Cardiac muscle cell (in vitro differentiated cells and primary cell): ENCODE measurements around the gene TAF7. TPM values are rescaled to one million over a fixed set of nuclear protein-coding genes. Genes with fewer than 3 reads are reported as not detected.
"Not testable (repeated sequence)": the region's sequence is repeated elsewhere in the genome, so short reads cannot be mapped to it uniquely, and the experiment has no call there.

Experiments used
- DNase-seq, 2 donors: peaks; one replicate each; pipeline versions ENCODE4 v3.0.0 to v3.0.0-alpha.2; 2010 to 2017; ENCODE audit warnings: low read depth in 1 of 2, low spot score in 1 of 2
- H3K27ac ChIP-seq: fragments of 200-600 bp; sonication (generic); 2 replicates; pipeline ENCODE4 v1.5.1; 2016
- H3K27me3 ChIP-seq: fragments of 200-600 bp; sonication (generic); 2 replicates; pipeline ENCODE4 v1.6.0; 2016; ENCODE audit warnings: control low read depth
- H3K36me3 ChIP-seq: fragments of 200-600 bp; sonication (generic); 2 replicates; pipeline ENCODE4 v1.5.1; 2016; ENCODE audit warnings: control low read depth
- H3K4me1 ChIP-seq: fragments of 200-600 bp; sonication (generic); 2 replicates; pipeline ENCODE4 v1.8.1; 2017; ENCODE audit warnings: low read depth, mild to moderate bottlenecking, mixed run types
- H3K4me3 ChIP-seq: fragments of 200-600 bp; sonication (generic); 2 replicates; pipeline ENCODE4 v1.5.1; 2016; ENCODE audit warnings: mild to moderate bottlenecking
- H3K9me3 ChIP-seq: fragments of 200-600 bp; sonication (generic); 2 replicates; pipeline ENCODE4 v1.5.1; 2017; ENCODE audit warnings: low read depth, mild to moderate bottlenecking, control low read depth
- polyA plus RNA-seq: library from polyadenylated mRNA; unstranded; fragments of >200 nt; fragmentation: Nextera tagmentation; extraction: Ambion mirVana; gene quantifications from 2 replicates; pipeline ENCODE4 v1.2.1, GENCODE V29; 2016
- total RNA-seq: library from RNA; depleted of rRNA; stranded (reverse); fragments of >200 nt; gene quantifications from 2 replicates; pipeline ENCODE4 v1.2.3, GENCODE V29; 2016
- TF ChIP-seq, protein P1 (sequence below): IDR thresholded peaks from 2 replicates; pipeline ENCODE4 v1.5.1; 2012; ENCODE audit warnings: low read depth, mild to moderate bottlenecking, low read length

Gene TAF7
- total and polyA plus RNA-seq, 2 experiments from 2014 or later, result 124 to 165 TPM

DNA sequence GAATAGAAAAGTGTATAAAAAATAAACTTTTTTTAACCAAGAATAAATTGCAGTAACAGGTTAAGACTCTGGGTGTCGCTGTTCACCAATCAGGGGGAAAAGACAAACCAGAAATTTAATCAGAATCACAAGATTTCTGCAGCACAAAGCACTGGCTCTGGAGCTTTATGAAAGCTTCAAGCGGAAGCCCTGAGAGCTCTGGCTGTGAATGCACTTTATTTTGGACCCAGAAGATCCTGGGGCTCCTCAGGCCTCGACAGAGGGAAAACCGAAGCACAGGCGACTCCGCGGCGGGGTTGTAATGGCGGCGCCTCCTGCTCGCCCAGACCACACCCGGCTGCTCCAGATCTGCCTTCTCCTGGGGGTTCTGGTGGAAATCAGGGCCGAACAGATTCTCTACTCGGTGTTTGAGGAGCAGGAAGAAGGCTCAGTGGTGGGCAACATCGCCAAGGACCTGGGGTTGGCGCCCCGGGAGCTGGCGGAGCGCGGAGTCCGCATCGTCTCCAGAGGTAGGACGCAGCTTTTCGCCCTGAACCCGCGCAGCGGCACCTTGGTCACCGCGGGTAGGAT is 34.4 kb upstream of the TAF7 start, which contains the start of gene PCDHGA4:
PCDHGA4 (plus strand) TSS at position 122 of the 570 bp plus-strand sequence; CDS start at position 209, 87 bp downstream.
- Histone ChIP-seq H3K36me3 (no peaks in the 10 kb centered on the region), H3K4me1 (no peaks in the 10 kb centered on the region), H3K27me3 (no peaks in the 10 kb centered on the region), H3K9me3 (no peaks in the 10 kb centered on the region), H3K27ac (no peak within 1 kb of the TSS), H3K4me3 (no peak within 1 kb of the TSS)
- DNase-seq, result peak in 1 of 2 donors; percentile 30
- TF ChIP-seq, protein P1, sequence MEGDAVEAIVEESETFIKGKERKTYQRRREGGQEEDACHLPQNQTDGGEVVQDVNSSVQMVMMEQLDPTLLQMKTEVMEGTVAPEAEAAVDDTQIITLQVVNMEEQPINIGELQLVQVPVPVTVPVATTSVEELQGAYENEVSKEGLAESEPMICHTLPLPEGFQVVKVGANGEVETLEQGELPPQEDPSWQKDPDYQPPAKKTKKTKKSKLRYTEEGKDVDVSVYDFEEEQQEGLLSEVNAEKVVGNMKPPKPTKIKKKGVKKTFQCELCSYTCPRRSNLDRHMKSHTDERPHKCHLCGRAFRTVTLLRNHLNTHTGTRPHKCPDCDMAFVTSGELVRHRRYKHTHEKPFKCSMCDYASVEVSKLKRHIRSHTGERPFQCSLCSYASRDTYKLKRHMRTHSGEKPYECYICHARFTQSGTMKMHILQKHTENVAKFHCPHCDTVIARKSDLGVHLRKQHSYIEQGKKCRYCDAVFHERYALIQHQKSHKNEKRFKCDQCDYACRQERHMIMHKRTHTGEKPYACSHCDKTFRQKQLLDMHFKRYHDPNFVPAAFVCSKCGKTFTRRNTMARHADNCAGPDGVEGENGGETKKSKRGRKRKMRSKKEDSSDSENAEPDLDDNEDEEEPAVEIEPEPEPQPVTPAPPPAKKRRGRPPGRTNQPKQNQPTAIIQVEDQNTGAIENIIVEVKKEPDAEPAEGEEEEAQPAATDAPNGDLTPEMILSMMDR, result peak; percentile 39

DNA sequence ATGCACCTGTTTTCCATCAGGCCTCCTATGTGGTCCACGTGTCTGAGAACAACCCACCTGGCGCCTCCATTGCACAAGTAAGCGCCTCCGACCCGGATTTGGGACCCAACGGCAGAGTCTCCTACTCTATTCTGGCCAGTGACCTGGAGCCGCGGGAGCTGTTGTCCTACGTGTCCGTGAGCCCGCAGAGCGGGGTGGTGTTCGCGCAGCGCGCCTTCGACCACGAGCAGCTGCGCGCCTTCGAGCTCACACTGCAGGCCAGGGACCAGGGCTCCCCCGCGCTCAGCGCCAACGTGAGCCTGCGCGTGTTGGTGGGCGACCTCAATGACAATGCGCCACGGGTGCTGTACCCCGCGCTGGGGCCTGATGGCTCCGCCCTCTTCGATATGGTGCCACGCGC is 31.0 kb upstream of the TAF7 start:
- DNase-seq, result no peak
- Histone ChIP-seq H3K4me3 (no peak overlapping the region), H3K9me3 (no peaks in the 10 kb centered on the region), H3K27ac (no peak overlapping the region), H3K4me1 (no peaks in the 10 kb centered on the region), H3K36me3 (no peaks in the 10 kb centered on the region), H3K27me3 (no peaks in the 10 kb centered on the region)
- TF ChIP-seq, protein P1, result no peak

- TF ChIP-seq, protein P1, result peak; percentile 53
- no peaks in the 10 kb centered on the region for H3K4me1 ChIP-seq
- H3K36me3 ChIP-seq, result no peaks in the 10 kb centered on the region
- DNase-seq, result peak; percentile 30 to 59
- H3K4me3 ChIP-seq, result no peak within 1 kb of the TSS
- no peak within 1 kb of the TSS for H3K27ac ChIP-seq
- H3K27me3 ChIP-seq, result no peaks in the 10 kb centered on the region
- H3K9me3 ChIP-seq, result no peaks in the 10 kb centered on the region
Observed at GRCh38 chr5:141349917-141350619, 29.5 kb upstream of the TAF7 start, which contains the start of gene PCDHGB1. TSS of gene PCDHGB1 (plus strand) at chr5:141350099. CDS start at chr5:141350261, 162 bp downstream.

- H3K4me3 ChIP-seq, result not testable (repeated sequence)
Observed at GRCh38 chr5:141346017-141346416, 25.4 kb upstream of the TAF7 start.

GRCh38 chr5:141345327-141345726 is 24.7 kb upstream of the TAF7 start:
- Histone ChIP-seq H3K9me3 (no peaks in the 10 kb centered on the region), H3K27ac (no peak overlapping the region)

More at GRCh38 chr5:141346017-141346416, 25.4 kb upstream of the TAF7 start:
- H3K27me3 ChIP-seq, H3K9me3 ChIP-seq, H3K27ac ChIP-seq, H3K36me3 ChIP-seq, H3K4me1 ChIP-seq, DNase-seq: not testable (repeated sequence)

More at GRCh38 chr5:141345327-141345726, 24.7 kb upstream of the TAF7 start:
- Histone ChIP-seq H3K4me3 (no peak overlapping the region), H3K27me3 (no peaks in the 10 kb centered on the region), H3K36me3 (no peaks in the 10 kb centered on the region), H3K4me1 (no peaks in the 10 kb centered on the region)
- TF ChIP-seq, protein P1, result no peak
- DNase-seq, result no peak
